ENCODE results near the gene RAB34.

The RAB34 gene, protein sequence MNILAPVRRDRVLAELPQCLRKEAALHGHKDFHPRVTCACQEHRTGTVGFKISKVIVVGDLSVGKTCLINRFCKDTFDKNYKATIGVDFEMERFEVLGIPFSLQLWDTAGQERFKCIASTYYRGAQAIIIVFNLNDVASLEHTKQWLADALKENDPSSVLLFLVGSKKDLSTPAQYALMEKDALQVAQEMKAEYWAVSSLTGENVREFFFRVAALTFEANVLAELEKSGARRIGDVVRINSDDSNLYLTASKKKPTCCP

GRCh38 chr17:28717578-28718332 is at the start of gene RAB34:
Gene RAB34 (minus strand): TSS chr17:28717868. CDS start chr17:28717266, 602 bp downstream.
- no peak for DNase-seq

DNA sequence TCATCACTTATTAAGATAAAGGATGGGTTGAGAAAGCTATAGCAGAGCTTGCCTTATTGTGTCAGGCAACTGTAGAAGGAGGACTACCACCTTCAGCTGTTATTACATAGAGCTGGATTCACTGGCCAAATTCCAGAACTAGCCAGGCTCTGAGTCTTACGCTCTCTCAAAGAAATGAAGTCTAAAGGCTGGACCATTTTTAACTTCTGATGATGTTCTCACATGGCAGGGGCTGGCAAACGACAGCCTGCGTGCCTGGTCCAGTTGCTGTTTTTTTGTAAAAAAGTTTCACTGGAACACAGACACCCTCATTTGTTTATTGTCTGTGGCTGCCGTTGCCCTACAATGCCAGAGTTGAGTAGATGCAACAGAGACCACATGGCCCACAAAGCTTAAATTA is 47.4 kb upstream of the RAB34 start:
- no peak for DNase-seq

DNA sequence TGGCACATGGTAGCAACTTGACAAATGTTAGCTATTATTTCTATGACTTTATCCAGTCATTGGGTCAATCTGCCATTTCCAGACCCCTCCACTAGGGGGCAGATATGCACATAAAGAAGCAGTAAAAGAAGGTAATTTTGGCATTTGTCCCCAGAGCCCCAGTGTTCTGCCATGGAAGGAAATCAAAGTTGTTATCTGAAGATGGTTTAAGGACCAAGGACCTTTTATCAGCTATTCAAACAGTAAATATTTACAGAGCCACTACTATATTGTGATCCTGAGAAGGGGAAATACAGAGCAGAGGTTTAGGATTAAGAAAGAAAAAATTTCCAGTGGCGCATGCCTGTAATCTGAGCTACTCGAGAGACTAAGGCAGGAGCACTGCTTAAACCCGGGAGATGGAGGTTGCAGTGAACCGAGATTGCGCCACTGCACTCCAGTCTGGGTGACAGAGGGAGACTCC is 46.2 kb upstream of the RAB34 start:
- peak; percentile 54 for DNase-seq

DNA sequence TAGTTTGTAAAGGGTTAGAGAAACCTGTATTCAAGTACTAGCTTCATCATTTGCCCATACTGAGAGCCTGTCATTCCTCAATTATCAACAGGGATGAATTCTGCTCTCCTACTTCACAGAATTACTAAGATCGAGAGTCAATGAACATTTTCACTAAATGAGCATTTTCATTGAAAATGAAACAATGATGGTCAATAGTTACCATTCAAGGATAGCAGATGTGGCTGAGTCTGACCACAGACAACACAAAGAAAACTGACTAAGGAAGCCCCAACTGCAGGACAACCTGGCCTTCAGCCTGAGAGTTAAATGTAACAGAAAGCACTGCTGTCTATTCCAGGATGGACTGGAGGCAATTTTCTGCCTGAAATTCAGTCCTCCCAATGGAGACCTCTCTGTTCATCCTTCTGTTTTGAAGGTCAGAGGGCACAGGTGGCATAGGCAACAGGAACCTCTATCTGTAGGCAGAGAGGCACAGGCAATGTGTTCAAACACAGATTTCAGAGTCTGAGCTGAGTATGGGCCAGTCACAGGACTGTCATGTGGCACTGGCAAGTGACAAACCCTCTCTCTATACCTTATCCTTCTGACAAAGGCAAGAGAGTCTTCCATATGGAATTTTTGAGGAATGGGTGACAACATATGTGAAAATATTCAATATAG is 45.6 kb upstream of the RAB34 start:
- DNase-seq, result no peak

GRCh38 chr17:28760601-28761562 is 43.2 kb upstream of the RAB34 start:
- DNase-seq, result peak; percentile 78

DNA sequence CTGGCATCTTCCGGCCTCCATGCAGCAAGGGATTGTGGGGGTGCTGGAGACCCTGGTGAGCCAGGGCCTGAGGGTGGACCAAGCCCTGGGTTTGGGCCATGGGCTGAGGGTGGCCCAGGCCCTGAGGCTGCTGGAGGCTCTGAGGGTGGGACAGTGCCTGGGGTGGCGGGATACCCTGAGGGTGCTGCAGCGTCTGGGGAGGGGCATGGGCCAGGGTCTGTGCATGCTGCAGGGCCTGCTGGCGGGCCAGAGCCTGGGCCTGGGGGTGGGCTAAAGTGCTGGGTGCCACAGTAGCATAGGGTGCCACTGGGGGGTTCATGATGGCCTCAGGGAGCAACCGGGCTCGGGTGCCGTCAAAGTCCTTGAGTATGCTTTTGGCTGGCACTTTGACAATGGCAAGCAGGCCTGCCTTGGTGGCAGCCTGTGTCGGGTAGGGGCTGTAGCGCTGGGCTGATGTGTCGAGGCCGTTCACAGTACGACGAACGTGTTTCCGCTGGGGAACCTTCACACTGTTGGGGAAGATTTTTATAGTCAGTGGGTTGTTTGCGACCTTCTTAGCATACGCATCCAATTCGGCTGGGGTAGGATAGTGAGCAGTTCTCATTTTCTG is 41.7 kb upstream of the RAB34 start:
- DNase-seq, result no peak

DNA sequence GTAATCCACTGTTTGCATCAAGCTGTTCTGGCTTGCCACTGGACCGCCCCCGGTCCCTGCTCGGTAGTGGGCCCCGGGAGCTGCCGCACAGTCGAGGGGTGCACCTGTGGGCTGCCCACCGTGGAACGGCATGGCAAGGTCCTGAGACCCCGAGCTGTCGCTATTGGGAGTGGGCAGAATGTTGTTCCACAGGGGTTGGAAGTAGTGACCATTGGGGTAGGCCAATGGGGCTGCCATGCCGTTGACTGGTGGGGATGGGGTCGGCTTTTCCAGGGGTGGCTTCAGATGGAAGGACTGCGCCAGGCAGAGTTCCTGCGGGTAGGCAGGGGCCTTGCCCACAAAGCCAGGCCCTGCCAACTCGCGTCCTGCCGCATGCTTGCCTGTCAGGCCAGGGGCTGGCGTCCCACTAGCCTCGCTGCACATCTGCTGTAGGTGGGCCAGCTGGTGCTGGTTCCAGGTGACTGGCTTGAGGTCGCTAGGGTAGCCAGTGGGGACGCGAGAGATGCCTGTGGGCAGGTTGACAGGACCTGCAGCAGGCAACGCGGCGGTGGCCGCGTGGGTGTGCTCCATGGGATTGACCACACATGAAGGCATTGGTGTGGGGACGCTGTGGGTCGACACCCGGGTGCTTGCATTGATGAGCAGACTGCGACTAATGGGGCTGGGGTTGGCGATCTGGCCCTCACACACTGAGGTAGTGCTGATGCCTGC is 40.9 kb upstream of the RAB34 start:
- DNase-seq, result no peak

- DNase-seq, result no peak
These were observed 38.6 kb upstream of the RAB34 start for GRCh38 chr17:28756049-28756804.

DNA sequence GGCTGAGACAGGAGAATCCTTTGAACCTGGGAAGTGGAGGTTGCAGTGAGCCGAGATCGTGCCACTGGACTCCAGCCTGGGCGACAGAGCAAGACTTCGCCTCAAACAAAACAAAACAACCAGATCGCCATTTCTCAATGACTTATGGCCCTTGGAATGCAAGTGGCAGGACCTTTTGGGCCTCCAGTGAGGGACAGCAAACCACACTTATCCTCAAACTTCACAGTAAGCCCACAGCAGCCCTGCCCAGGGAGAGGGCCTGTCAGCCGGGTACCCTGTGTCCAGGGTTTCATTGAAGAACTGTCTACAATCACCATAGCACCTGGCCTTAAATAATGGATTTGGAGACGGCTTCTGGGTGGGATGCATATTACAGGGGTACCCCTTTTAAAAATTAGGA is 37.8 kb upstream of the RAB34 start:
- no peak for DNase-seq

DNA sequence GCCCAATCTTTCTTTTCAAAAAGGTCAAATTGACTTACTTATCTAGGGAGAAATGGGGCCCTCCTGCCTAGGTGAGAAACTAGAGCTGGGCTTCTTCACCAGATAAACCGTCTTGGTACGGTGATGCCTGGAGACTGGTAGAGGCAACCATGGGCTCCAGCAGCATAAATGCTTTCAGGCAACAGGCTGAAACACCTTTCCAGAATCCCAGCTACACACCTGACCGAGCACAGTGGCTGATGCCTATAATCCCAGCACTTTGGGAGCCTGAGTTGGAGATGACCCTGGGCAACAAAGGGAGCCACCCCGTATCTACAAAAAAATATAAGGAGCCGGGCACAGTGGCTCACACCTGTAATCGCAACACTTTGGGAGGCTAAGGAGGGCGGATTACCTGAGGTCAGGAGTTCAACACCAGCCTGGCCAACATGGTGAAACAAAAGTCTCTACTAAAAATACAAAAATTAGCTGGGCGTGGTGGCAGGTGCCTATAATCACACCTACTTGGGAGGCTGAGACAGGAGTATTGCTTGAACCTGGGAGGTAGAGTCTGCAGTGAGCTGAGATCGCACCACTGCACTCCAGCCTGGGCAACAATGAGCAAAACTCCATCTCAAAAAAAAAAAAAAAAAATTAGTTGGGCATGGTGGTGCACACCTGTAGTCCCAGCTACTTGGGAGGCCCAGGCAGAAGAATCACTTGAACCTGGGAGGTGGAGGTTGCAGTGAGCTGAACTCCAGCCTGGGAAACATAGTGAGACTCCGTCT is 34.1 kb upstream of the RAB34 start:
- DNase-seq, result no peak

- DNase-seq, result peak; percentile 85
These were observed 32.7 kb upstream of the RAB34 start for GRCh38 chr17:28750178-28751047.

DNA sequence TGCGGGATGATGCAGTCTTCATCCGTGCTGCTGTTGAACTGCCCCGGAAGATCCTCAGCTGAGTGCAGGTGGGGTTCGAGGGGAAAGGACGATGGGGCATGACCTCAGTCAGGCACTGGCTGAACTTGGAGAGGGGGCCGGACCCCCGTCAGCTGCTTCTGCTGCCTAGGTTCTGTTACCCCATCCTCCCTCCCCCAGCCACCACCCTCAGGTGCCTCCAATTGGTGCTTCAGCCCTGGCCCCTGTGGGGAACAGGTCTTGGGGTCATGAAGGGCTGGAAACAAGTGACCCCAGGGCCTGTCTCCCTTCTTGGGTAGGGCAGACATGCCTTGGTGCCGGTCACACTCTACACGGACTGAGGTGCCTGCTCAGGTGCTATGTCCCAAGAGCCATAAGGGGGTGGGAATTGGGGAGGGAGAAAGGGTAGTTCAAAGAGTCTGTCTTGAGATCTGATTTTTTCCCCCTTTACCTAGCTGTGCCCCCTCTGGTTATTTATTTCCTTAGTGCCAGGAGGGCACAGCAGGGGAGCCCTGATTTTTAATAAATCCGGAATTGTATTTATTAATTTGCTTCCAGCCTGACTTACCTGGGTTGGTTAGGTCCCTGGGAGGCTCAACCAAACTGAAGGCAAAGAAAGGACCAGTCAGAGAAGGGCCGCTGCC is 32.0 kb upstream of the RAB34 start:
- no peak for DNase-seq

GRCh38 chr17:28748852-28749515 is 31.3 kb upstream of the RAB34 start:
- DNase-seq, result no peak

DNA sequence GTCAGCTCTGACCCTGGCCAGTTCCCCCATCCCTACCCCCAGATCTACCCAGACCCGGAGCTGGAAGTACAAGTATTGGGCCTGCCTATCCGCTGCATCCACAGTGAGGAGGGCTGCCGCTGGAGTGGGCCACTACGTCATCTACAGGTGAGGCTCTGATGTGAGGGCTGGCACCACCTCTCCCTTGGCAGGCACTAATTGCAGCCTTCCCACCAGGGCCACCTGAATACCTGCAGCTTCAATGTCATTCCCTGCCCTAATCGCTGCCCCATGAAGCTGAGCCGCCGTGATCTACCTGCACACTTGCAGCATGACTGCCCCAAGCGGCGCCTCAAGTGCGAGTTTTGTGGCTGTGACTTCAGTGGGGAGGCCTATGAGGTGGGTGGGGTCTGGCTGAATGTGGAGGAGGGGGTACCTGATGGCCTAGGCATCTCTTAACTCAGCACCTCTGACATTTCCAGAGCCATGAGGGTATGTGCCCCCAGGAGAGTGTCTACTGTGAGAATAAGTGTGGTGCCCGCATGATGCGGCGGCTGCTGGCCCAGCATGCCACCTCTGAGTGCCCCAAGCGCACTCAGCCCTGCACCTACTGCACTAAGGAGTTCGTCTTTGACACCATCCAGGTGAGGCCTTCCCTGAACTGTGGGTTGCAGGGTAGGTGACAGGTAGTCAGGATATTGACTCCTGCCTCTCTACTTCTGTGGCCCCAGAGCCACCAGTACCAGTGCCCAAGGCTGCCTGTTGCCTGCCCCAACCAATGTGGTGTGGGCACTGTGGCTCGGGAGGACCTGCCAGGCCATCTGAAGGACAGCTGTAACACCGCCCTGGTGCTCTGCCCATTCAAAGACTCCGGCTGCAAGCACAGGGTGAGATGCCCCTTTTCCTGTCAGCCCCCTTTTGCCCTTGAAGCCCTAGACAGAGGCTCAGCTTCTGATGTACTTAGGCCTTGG is 30.4 kb upstream of the RAB34 start:
- no peak for DNase-seq

- peak; percentile 90 for DNase-seq
These were observed 29.5 kb upstream of the RAB34 start for GRCh38 chr17:28747051-28747691.

GRCh38 chr17:28746611-28747050 is 29.0 kb upstream of the RAB34 start:
- peak; percentile 90 for DNase-seq
